ENCODE measurements around the gene DNAJC18.
"Not testable (repeated sequence)": the region's sequence is repeated elsewhere in the genome, so short reads cannot be mapped to it uniquely, and the experiment has no call there.

DNAJC18 gene

GRCh38 chr5:139460455-139460854 is 21.1 kb upstream of the DNAJC18 start:
- DNase-seq = no peak

DNA sequence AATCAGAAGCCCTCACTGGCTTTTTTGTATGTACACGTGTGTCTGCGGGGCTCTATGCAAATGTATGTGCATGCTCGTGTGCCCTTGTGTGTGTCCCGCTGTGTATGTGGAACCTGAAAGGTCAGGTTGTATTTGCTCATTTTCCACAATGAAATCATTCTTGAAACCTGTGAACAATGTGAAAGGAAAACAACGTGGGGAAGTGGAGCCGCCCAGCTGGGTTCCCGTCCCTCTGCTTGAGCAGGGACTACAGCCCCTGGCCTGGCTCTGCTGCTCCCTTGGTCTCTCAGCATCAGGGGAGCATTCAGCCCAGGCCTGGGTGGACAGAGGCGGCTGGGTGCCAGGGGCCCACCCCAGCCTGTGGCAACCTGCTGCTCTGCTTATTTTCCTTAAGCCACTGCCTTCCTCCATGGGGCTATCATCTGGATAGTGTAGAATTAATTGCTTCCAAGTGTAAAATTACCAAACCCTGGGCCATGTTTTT is 20.2 kb upstream of the DNAJC18 start:
- DNase-seq = no peak

GRCh38 chr5:139458580-139459407 is 19.5 kb upstream of the DNAJC18 start:
- no peak for DNase-seq

DNA sequence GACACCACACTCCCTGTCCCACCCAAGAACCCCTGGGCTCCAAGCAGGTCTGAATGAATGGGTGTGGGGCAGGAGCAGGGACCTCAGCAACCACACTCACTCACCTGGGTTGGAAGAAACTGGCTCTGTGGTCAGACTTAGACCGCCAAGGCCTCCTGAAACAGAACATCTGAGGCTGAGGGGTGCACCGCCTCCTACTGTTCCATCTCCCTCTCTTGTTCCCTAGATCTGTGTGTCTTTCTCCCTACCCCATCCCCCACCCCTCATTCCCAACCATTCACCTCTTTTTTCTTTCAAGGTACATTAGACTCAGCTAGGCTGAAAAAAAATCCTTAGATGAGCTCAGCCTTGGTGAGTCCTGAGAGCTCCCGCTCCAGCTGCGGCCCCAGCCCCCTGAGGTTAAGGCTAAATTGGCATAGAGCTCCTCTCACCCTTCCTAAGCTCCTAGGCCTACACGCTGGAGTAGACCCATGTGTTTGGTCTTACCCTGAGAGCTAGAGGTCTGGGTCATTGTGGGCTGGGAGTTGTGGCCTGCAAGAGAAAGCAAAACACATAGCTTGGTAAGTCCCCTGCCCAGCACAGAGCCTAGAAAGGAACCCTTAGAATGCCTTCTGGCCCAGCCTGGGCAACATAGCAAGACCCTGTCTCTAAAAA is 18.5 kb upstream of the DNAJC18 start:
- no peak for DNase-seq

GRCh38 chr5:139457241-139457640 is 17.9 kb upstream of the DNAJC18 start:
- DNase-seq = no peak

DNA sequence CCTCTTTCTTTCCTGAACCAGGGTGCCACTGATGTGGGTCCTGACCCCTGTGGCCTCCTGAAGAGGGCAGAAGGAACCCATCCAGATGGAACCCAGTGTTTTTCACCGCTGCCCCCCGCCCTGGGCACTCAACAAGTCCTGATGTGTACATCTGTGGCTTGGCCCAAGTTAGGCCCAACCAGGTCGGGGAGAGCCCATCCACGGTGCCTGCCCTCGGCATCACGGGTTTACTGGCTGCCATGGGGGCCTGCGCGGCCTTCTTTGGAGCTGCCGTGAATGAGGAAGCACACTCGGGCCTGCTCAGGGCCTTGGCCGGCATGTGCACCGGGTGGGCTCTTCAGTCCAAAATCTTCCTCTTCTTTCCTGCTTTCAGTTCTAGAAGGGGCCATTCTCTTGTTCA is 17.5 kb upstream of the DNAJC18 start:
- DNase-seq = no peak

GRCh38 chr5:139454568-139455290 is 15.4 kb upstream of the DNAJC18 start:
- no peak for DNase-seq

GRCh38 chr5:139453683-139454567 is 14.6 kb upstream of the DNAJC18 start:
- DNase-seq = no peak

GRCh38 chr5:139451878-139452660 is 12.7 kb upstream of the DNAJC18 start:
- no peak for DNase-seq

DNA sequence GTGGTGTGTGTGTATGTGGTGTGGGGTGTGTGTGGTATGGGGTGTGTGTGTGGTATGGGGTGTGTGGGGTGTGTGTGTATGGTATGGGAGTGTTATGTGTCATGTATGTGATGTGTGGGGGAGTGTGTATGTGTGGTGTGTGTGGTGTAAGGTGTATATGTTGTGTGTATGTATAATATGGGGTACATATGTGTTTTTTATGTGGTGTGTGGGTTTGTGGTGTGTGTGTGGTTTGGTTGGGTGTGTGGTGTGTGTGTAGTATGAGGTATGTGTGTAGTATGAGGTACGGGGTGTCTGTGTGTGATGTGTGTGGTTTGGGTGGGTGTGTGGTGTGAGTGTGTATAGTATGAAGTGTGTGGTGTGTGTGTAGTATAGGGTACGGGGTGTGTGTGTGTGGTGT is 11.9 kb upstream of the DNAJC18 start:
- no peak for DNase-seq

DNA sequence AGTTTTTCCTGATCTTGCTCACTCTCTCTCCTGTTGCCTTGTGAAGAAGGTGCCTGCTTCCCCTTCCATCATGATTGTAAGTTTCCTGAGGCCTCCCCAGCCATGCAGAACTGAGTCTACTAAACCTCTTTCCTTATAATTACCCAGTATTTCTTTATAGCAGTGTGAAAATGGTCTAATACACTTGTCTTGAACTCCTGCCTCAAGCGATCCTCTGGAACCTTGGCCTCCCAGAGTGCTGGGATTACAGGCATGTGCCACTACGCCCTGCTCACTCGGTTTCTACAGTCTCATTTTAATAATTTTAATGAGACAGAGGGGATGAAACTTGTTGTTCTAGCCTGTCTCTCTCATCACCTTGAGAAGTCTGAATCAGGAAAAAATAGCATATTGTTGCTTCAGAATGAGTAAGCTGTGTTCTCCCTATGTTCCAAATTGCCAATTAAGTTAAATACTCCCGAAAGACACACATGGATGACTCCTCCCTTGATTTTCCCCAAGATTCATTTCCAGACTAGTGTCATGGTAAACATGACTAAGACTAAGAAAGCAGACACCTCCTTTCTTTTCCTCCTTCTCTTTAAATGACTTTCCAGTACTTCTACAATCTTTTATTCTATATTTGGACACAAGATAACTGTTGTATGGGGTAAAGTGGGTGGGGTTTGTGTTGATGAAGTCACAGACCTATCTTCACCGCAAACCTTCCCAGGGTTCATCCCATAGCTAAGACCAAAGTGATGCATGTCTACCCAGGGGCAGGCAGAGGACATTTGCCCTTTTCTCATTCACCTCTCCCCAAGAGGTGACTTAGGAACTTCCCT is 7.8 kb upstream of the DNAJC18 start:
- no peak for DNase-seq

DNA sequence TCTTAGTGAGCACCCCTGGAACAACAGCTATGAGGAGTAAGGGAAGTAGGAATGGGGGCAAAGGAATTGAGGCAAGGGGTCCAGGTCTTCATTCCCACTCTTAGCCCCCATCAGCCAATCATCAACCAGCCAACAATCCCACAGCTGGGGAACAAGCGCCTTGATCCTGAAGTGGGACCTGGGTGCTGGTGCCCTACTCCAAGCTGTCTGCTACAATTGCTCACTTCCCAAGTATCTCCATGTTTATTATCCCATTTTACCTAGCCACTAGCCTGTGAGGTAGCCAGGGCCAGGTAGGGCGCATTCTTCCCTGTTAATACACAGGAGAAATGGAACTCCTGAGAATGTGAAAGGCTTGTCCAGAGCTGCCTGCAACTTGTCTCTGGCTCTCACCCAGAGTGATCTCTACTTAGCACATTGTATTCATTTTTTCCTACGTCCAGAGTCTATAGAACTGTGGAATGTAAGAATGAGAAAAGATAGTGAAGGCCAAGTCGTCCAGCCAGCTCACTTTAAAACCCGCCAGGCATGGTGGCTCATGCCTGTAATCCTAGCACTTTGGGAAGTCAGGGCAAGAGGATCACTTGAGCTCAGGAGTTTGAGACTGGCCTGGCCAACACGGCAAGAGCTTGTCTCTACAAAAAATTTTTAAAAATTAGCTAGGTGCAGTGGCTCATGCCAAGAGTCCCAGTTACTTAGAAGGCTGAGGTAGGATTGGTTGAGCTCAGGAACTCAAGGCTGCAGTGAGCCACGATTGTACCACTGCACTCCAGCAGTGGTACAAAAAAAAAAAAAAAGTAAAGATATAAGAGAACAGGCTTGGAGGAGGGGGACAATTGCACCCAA is 6.2 kb upstream of the DNAJC18 start:
- DNase-seq = no peak

DNA sequence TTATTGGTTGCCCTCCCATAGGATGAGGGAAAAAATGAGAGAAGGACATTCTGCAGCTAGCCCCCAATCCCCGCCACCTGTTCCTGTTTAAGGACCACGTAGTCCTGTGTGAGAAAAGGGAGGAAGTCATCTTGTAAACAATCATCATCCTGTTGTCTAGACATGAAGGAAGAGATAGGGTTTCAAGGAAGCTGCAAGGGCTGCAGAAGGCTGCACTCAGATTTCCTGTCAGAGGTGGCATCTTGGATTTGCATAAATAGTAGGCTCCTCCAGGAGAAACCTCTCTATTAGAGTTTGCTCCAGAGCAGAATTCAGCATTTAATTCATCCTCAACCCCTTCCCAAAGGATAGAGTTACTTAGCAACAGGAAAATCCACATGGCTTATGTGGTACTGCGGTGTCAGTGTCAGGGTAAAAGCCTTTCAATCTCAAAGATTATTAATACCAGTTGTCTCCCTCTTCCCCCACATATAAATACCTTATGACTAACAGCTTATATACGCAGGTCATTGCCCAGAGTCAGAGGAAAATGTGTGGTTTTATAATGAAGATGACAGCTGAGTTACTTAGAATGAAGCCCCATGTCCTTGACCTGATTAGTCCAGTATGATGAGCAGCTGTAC is 4.6 kb upstream of the DNAJC18 start:
- no peak for DNase-seq

DNA sequence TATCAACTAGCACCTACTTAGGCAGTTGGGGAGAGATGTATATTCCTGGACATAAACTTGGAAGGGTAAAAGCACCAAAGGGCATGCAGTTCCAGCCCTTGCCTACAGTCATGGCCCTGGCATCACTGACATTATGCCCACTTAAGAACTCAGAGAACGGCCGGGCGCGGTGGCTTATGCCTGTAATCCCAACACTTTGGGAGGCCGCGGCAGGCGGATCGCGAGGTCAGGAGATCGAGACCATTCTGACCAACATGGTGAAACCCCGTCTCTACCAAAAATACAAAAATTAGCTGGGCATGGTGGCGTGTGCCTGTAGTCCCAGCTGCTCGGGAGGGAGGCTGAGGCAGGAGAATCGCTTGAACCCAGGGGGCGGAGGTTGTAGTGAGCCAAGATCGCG is 1.1 kb upstream of the DNAJC18 start:
- not testable (repeated sequence) for DNase-seq

DNA sequence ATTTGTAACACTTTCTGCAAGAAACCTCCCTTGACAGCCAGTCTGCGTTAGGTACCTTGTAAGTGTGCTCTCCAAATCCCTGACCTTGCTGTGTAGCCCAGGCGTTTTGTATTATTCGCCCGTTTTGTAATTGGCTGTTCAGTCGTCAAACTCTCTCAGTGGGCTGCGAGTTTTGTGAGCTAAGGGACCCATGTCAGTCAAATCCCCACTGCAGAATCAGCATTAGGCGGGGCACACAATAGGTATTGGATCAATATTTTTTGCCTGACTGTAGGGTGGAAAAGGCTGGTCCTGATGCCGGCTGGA is 665 bp downstream of the DNAJC18 start:
- no peak for DNase-seq

- no peak for DNase-seq
Observed at GRCh38 chr5:139435676-139436075, 3.6 kb downstream of the DNAJC18 start.

DNA sequence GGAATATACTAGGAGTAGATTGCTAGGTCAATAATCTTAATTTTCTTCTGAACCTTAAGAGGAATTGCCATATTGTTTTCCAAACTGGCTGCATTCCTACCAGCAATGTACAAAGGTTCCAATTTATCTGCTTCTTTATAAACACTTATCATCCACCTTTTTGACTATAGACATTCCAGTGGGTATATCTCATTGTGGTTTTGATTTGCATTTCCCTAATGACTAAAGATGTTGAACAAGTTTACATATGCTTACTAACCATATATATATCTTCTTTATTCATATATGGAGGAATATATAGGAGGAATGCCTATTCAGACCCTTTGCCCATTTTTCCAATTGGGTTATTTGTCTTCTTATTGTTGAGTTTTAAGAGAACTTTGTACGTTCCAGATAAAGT is 7.6 kb downstream of the DNAJC18 start:
- no peak for DNase-seq

DNA sequence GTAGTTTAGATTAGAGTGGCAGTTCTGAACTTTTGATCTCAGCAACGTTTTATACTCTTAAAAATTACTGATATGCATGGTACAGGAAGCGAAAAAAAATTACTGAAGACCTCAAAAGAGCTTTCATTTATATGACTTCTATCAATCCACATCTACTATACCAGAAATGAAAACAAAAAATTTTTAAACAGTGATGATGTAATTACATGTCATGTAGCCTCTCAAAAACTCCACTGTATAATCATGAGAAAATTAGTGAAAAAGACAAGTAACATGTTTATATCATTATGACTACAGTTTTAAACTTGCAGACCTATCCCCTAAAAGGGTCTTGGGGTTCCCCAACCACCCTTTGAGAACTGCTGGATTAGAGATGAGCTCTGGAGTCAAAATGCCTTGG is 9.3 kb downstream of the DNAJC18 start:
- no peak for DNase-seq

DNA sequence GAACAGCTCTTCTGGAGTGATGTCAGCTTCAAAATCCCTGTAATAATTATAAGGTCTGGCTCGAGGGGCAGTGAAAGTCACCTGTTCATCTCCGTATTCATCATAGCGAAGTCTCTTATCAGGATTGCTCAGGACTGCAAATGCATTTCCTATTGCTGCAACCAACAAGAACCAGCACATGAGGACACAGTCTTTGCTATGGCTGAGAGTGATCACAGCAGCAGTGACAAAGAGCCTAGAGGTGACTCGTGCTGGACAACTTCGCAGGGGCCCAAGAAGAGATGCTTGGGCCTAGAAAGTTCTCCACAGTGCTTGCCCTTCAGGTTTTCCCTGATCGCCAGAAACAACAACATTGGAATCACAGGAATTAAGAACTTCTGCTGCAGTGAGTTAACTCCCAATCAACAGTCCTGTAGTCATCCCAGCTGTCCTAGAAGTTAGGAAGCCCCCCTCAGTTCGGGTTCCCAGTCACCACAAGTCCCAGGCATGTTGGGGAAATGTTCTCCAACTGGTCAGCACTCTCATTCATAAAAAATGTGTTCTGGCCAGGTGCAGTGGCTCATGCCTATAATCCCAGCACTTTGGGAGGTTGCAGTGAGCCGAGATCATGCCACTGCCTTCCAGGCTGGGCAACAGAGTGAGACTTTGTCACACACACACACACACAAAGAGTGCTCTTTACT is 13.0 kb downstream of the DNAJC18 start:
- no peak for DNase-seq

All from SIG-M5 (cell line).